ENCODE measurements around the gene TNKS1BP1.

The TNKS1BP1 gene

DNA sequence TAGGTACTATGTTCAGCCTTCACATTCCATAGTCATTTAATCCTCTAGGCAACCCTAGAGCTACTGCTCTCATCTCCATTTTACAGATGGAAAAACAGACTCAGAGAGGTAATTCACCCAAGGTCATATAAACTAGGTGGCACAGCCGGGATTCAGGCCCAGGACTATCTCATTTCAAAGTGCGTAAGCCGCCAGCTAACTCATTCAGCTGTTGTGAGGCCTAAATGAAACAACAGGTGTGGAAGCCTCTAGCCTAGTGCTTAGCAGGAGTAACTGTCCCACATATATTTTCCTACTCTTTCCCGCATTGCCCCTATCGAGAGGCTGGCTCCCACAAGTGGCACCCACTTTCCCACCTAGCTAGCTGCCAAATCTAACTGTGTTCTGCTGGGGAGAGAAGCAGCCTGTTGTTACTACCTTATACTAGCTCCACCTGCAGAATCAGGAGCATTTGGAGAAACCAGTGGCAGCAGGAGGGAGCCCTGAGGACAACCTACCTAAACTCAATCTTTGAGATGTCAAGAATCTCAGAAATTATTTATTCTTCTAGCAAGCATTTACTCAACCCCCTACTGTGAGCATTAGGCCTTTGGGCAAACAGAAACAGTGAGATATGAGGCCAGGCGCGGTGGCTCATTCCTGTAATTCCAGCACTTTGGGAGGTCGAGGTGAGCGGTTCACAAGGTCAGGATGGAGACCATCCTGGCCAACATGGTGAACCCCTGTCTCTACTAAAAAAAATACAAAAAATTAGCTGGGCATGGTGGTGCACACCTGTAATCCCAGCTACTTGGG is 35.3 kb upstream of the TNKS1BP1 start:
- H3K27ac Mint-ChIP-seq, result no peak overlapping the region
- H3K4me3 Mint-ChIP-seq, result no peak overlapping the region
- no peaks in the 10 kb centered on the region for H3K9me3 Mint-ChIP-seq
- H3K27me3 Mint-ChIP-seq (ENCODE audit: low read depth), result peaks cover 10% of the 10 kb centered on the region
- peaks cover 23% of the 10 kb centered on the region for H3K4me1 Mint-ChIP-seq
- TF ChIP-seq, protein P1, sequence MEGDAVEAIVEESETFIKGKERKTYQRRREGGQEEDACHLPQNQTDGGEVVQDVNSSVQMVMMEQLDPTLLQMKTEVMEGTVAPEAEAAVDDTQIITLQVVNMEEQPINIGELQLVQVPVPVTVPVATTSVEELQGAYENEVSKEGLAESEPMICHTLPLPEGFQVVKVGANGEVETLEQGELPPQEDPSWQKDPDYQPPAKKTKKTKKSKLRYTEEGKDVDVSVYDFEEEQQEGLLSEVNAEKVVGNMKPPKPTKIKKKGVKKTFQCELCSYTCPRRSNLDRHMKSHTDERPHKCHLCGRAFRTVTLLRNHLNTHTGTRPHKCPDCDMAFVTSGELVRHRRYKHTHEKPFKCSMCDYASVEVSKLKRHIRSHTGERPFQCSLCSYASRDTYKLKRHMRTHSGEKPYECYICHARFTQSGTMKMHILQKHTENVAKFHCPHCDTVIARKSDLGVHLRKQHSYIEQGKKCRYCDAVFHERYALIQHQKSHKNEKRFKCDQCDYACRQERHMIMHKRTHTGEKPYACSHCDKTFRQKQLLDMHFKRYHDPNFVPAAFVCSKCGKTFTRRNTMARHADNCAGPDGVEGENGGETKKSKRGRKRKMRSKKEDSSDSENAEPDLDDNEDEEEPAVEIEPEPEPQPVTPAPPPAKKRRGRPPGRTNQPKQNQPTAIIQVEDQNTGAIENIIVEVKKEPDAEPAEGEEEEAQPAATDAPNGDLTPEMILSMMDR (IDR thresholded peaks at IDR 0.05; ENCODE audit: unreplicated experiment in 3 of 3), result no peak
- no peaks in the 10 kb centered on the region for H3K36me3 Mint-ChIP-seq (ENCODE audit: low read depth)

DNA sequence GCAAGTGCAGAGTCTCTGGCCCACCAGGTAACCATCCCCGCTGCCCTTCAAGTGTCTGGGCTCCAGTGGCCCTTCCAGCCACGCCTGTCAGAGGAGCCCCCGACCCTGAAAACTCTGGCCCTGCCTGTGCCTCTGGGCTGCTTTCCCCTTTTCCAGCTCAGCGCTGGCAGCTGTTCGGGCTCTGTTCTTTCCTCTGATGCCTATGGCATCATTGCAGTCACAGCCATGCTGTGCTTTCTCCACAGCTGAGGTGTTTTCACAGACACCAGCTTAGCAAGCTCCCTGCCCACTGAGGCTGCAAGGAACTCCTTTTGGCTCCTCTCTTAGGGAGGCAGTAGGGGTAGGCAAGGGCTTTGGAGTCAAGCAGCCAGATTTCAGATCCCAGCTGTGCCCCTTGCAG is 34.6 kb upstream of the TNKS1BP1 start:
- Mint-ChIP-seq H3K9me3 (no peaks in the 10 kb centered on the region), H3K27me3 (ENCODE audit: low read depth) (peaks cover 13% of the 10 kb centered on the region), H3K4me3 (no peak overlapping the region), H3K36me3 (ENCODE audit: low read depth) (no peaks in the 10 kb centered on the region), H3K4me1 (peaks cover 29% of the 10 kb centered on the region), H3K27ac (no peak overlapping the region)
- TF ChIP-seq, protein P1 (IDR thresholded peaks at IDR 0.05; ENCODE audit: unreplicated experiment in 3 of 3), result no peak

DNA sequence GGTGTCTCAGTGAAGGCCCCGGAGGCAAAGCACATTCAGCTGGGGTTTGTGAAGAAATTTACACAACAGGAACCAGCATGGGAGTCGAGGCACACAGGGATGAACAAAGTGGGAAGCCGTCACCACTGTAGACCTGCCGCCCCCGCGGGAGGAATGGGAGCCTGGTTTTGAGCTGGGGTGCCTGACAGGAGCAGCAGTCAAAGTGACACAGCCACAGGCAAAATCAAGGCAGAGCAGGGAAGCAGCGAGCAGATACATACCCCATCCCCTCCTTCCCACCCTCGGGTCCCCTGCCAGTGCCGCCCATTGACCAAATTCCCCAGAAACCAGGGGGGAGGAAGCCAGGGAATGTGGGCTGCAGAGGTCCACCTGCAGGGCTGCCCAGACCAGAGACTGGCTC is 34.2 kb upstream of the TNKS1BP1 start:
- H3K9me3 Mint-ChIP-seq, result no peaks in the 10 kb centered on the region
- H3K27me3 Mint-ChIP-seq (ENCODE audit: low read depth), result peaks cover 15% of the 10 kb centered on the region
- TF ChIP-seq, protein P1 (IDR thresholded peaks at IDR 0.05; ENCODE audit: unreplicated experiment in 3 of 3), result no peak
- H3K27ac Mint-ChIP-seq, result peak overlapping the region in 1 of 3 experiments; percentile 62
- peaks cover 33% of the 10 kb centered on the region for H3K4me1 Mint-ChIP-seq
- H3K36me3 Mint-ChIP-seq (ENCODE audit: low read depth), result no peaks in the 10 kb centered on the region
- H3K4me3 Mint-ChIP-seq, result peak overlapping the region in 1 of 3 experiments; percentile 25

DNA sequence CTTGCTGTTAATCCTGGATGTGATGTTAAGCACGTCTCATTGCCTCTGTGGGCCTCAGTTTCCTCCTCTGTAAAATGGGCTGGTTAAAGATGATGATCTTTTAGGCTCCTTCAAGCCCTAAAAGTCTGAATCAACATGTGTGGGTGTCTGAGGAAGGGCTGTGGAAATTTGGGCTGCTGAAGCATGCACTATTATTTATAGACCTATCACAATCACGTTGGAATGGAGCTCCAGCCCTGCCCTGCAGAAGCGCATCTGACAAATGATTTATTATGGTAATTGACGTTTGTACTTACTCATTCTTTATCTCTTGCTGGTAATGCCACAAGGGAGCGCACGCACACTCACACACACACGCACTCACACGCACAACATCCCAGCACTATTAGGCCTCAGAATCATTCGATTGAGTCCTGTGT is 33.8 kb upstream of the TNKS1BP1 start:
- TF ChIP-seq, protein P1 (IDR thresholded peaks at IDR 0.05; ENCODE audit: unreplicated experiment in 3 of 3), result no peak
- Mint-ChIP-seq H3K4me3 (peak overlapping the region in 1 of 3 experiments; percentile 25), H3K27ac (peak overlapping the region in 1 of 3 experiments; percentile 62), H3K4me1 (peaks cover 37% of the 10 kb centered on the region), H3K9me3 (no peaks in the 10 kb centered on the region), H3K36me3 (ENCODE audit: low read depth) (no peaks in the 10 kb centered on the region), H3K27me3 (ENCODE audit: low read depth) (peaks cover 15% of the 10 kb centered on the region)

DNA sequence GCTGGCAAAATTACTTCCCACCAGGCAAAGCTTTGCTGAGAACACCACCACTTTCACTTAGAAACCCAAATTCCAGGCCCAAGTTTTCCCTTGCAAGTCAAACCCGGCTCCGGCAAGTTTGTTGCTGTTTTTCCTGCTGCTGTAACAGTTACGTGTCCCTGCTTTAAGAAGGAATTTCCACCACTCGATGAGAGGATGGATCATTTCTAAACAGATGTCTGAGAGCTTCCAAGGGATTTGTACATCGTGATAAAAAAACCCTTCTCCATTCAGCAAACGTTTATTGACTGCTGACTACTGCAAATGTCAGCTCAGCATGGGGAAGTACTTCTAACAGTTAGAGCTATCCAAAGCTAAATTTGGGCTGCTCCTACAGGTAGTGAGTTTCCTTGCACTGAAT is 33.1 kb upstream of the TNKS1BP1 start:
- H3K4me3 Mint-ChIP-seq, result no peak overlapping the region
- H3K36me3 Mint-ChIP-seq (ENCODE audit: low read depth), result no peaks in the 10 kb centered on the region
- peak overlapping the region in 1 of 3 experiments; percentile 4 for H3K27ac Mint-ChIP-seq
- TF ChIP-seq, protein P1 (IDR thresholded peaks at IDR 0.05; ENCODE audit: unreplicated experiment in 3 of 3), result no peak
- H3K9me3 Mint-ChIP-seq, result no peaks in the 10 kb centered on the region
- peaks cover 44% of the 10 kb centered on the region for H3K4me1 Mint-ChIP-seq
- peaks cover 15% of the 10 kb centered on the region for H3K27me3 Mint-ChIP-seq (ENCODE audit: low read depth)

DNA sequence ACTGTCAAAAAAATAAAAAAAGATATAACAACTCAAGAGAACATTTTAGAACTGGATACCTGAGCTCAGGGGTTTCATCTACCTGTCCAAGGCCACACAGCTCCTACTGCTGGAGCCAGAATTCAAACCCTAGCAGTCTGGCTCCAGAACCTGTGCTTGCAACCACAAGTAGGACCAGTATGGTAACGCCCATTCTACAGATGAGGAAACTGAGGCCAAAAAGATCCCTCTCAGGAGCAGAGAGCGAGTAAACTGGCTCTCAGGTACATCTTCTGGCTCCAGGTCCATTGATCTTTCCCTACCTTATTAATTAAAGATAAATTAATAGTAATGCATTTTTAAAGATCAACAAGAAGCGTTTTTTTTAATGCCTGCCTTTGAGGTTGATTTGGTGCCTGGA is 32.6 kb upstream of the TNKS1BP1 start:
- TF ChIP-seq, protein P1 (IDR thresholded peaks at IDR 0.05; ENCODE audit: unreplicated experiment in 3 of 3), result no peak
- Mint-ChIP-seq H3K4me1 (peaks cover 44% of the 10 kb centered on the region), H3K36me3 (ENCODE audit: low read depth) (no peaks in the 10 kb centered on the region), H3K4me3 (no peak overlapping the region), H3K27me3 (ENCODE audit: low read depth) (peaks cover 18% of the 10 kb centered on the region), H3K9me3 (no peaks in the 10 kb centered on the region), H3K27ac (no peak overlapping the region)

Measured in nephron (organoid).